Measurements from ENCODE around the gene ZNF311. TPM values are rescaled to one million over a fixed set of nuclear protein-coding genes. Genes with fewer than 3 reads are reported as not detected.

Gene ZNF311
- total and polyA plus RNA-seq, 9 of the 15 experiments (the other 6 are each of a cell fraction or from before 2014, with no cell fraction given): 5.1 to 10.0 (median 7.5) TPM

DNA sequence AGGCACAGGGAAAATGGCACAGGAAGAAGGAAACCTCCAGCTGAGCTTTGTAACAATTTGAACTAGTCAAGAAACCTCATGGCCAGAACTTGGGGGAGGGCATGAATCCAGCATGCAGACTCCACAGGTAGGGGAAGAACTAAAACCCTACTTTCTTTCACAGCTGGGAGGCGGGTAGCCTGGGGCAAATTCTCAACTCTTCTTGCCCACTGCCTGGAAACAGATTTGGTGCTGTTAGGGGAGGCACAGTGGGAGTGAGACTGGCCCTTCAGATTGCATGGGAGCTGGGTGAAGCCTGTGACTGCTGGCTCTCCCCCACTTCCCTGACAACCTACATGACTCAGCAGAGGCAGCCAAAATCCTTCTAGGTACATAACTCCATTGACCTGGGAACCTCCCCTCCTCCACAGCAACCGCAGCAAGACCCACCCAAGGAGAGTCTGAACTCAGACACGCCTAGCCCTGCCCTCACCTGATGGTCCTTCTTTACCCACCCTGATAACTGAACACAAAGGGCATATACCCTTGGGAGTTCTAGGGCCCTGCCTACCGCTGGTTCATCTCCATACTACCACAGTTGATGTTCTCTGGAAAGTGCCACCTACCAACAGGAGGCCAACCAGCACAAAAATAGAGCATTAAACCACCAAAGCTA is 44.1 kb downstream of the ZNF311 start (continued):
- TF ChIP-seq ESRRA (IDR thresholded peaks at IDR 0.05; ENCODE audit: borderline replicate concordance, low read depth) (peak; percentile 76; the same call in 1 of the 2 replicates), HDGF (IDR thresholded peaks at IDR 0.05) (peak; percentile 92), ZNF324 (CRISPR knock-in tag; IDR thresholded peaks at IDR 0.05) (no peak), NCOA1 (IDR thresholded peaks at IDR 0.05; ENCODE audit: low read depth) (0 out of 2 replicates have a peak, but pooled peaks have one; percentile 72), XRCC5 (IDR thresholded peaks at IDR 0.05; ENCODE audit: low read depth, low read length) (0 out of 2 replicates have a peak, but pooled peaks have one; percentile 14), PHF21A (IDR thresholded peaks at IDR 0.05; ENCODE audit: borderline replicate concordance, low read depth) (peak; percentile 54; the same call in 1 of the 2 replicates), ZNF592 (IDR thresholded peaks at IDR 0.05) (peak; percentile 96)
- TF ChIP-seq, protein P1, sequence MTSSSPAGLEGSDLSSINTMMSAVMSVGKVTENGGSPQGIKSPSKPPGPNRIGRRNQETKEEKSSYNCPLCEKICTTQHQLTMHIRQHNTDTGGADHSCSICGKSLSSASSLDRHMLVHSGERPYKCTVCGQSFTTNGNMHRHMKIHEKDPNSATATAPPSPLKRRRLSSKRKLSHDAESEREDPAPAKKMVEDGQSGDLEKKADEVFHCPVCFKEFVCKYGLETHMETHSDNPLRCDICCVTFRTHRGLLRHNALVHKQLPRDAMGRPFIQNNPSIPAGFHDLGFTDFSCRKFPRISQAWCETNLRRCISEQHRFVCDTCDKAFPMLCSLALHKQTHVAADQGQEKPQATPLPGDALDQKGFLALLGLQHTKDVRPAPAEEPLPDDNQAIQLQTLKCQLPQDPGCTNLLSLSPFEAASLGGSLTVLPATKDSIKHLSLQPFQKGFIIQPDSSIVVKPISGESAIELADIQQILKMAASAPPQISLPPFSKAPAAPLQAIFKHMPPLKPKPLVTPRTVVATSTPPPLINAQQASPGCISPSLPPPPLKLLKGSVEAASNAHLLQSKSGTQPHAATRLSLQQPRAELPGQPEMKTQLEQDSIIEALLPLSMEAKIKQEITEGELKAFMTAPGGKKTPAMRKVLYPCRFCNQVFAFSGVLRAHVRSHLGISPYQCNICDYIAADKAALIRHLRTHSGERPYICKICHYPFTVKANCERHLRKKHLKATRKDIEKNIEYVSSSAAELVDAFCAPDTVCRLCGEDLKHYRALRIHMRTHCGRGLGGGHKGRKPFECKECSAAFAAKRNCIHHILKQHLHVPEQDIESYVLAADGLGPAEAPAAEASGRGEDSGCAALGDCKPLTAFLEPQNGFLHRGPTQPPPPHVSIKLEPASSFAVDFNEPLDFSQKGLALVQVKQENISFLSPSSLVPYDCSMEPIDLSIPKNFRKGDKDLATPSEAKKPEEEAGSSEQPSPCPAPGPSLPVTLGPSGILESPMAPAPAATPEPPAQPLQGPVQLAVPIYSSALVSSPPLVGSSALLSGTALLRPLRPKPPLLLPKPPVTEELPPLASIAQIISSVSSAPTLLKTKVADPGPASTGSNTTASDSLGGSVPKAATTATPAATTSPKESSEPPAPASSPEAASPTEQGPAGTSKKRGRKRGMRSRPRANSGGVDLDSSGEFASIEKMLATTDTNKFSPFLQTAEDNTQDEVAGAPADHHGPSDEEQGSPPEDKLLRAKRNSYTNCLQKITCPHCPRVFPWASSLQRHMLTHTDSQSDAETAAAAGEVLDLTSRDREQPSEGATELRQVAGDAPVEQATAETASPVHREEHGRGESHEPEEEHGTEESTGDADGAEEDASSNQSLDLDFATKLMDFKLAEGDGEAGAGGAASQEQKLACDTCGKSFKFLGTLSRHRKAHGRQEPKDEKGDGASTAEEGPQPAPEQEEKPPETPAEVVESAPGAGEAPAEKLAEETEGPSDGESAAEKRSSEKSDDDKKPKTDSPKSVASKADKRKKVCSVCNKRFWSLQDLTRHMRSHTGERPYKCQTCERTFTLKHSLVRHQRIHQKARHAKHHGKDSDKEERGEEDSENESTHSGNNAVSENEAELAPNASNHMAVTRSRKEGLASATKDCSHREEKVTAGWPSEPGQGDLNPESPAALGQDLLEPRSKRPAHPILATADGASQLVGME (CRISPR knock-in tag; IDR thresholded peaks at IDR 0.05): peak; percentile 68; the same call in 1 of the 2 replicates
